Immature natural killer cell (primary cell): ENCODE data around the gene PLEKHG4. TPM values are rescaled to one million over a fixed set of nuclear protein-coding genes. Genes with fewer than 3 reads are reported as not detected.

ENCODE experiments used
- DNase-seq, 3 donors: peaks; one replicate each; pipeline ENCODE4 v3.0.0; 2022; ENCODE audit warnings: mixed read lengths in 1 of 3
- H3K27ac Mint-ChIP-seq, 6 donors: one replicate each; pipeline ENCODE4 v1.8.0; 2020; ENCODE audit warnings: mixed read lengths in 6 of 6, mild to moderate bottlenecking in 5 of 6, inconsistent platforms in 4 of 6, moderate library complexity in 3 of 6
- H3K27me3 Mint-ChIP-seq, 3 donors: one replicate each; pipeline ENCODE4 v1.8.0; 2020 to 2021; ENCODE audit warnings: low read depth in 3 of 3, mild to moderate bottlenecking in 3 of 3, mixed read lengths in 3 of 3, moderate library complexity in 3 of 3, inconsistent platforms in 1 of 3
- H3K36me3 Mint-ChIP-seq, 3 donors: one replicate each; pipeline ENCODE4 v1.8.0; 2020; ENCODE audit warnings: mixed read lengths in 3 of 3, inconsistent platforms in 2 of 3, mild to moderate bottlenecking in 2 of 3
- H3K4me1 Mint-ChIP-seq, 2 donors: one replicate each; pipeline ENCODE4 v1.8.0; 2020; ENCODE audit warnings: inconsistent platforms in 2 of 2, mild to moderate bottlenecking in 2 of 2, mixed read lengths in 2 of 2, moderate library complexity in 1 of 2
- H3K4me3 Mint-ChIP-seq, 5 donors: one replicate each; pipeline ENCODE4 v1.8.0; 2020; ENCODE audit warnings: mild to moderate bottlenecking in 5 of 5, mixed read lengths in 5 of 5, inconsistent platforms in 3 of 5, moderate library complexity in 3 of 5
- H3K9me3 Mint-ChIP-seq, 6 donors: one replicate each; pipeline ENCODE4 v1.8.0; 2020; ENCODE audit warnings: mild to moderate bottlenecking in 6 of 6, mixed read lengths in 6 of 6, inconsistent platforms in 4 of 6, moderate library complexity in 3 of 6
- polyA plus RNA-seq, 3 donors: library from polyadenylated mRNA; unstranded; fragments of 300-500 nt; fragmentation: Illumina TruSeq; gene quantifications; one replicate each; pipeline ENCODE4 v1.2.3, GENCODE V29; 2021

The PLEKHG4 gene, protein sequence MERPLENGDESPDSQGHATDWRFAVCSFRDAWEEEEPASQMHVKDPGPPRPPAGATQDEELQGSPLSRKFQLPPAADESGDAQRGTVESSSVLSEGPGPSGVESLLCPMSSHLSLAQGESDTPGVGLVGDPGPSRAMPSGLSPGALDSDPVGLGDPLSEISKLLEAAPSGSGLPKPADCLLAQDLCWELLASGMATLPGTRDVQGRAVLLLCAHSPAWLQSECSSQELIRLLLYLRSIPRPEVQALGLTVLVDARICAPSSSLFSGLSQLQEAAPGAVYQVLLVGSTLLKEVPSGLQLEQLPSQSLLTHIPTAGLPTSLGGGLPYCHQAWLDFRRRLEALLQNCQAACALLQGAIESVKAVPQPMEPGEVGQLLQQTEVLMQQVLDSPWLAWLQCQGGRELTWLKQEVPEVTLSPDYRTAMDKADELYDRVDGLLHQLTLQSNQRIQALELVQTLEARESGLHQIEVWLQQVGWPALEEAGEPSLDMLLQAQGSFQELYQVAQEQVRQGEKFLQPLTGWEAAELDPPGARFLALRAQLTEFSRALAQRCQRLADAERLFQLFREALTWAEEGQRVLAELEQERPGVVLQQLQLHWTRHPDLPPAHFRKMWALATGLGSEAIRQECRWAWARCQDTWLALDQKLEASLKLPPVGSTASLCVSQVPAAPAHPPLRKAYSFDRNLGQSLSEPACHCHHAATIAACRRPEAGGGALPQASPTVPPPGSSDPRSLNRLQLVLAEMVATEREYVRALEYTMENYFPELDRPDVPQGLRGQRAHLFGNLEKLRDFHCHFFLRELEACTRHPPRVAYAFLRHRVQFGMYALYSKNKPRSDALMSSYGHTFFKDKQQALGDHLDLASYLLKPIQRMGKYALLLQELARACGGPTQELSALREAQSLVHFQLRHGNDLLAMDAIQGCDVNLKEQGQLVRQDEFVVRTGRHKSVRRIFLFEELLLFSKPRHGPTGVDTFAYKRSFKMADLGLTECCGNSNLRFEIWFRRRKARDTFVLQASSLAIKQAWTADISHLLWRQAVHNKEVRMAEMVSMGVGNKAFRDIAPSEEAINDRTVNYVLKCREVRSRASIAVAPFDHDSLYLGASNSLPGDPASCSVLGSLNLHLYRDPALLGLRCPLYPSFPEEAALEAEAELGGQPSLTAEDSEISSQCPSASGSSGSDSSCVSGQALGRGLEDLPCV
- polyA plus RNA-seq = 1 to 10 TPM; 3.7 to 8.1 (median 5.3) TPM

DNA sequence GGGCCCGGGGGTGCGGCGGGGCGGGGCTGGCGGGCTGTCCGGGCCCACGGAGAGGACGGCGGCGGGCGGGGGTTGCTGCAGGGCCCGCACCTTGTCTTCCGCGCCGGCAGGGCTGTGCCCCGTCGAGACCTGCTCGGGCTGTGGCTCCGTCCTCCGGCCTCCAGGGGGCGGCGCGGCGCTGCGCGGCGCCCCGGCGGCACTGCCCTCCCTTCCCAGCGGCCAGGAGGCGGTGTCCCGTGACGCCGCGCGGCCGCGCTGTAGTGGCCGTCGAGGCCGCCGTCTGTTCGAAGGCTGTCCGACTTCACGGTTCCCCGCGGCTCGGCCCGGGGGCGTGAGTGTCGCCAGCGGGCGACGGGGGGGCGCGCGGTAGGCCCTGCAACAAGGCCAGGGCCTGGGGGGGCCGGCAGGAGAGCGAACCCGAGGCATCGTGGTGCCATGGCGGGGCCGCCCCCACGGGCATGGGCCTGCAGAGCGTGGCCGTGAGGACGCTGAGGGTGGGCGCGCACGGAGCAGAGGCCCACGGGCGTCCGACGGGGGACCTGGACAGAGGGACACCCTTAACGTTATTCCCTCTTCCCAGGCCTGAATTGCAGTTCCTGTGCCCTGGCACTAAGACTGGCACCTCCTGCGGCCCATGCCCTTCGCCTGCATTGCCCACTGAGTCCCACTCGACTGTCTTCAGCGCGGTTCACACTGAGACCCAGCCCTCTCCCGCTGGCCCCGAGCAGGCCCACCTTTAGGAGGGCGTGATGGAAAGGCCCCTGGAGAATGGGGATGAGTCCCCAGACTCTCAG is at the start of gene PLEKHG4:
TSS of gene PLEKHG4 (plus strand) at position 237 of the 794 bp plus-strand sequence. CDS start at position 750, 513 bp downstream.
- Mint-ChIP-seq H3K4me3 (peak within 1 kb of the TSS; percentile 76 to 82 (median 81)), H3K36me3 (peaks cover 0 to 8% (median 5%) of the 10 kb centered on the region in 3 donors), H3K27me3 (no peaks in the 10 kb centered on the region), H3K9me3 (no peaks in the 10 kb centered on the region), H3K27ac (peak within 1 kb of the TSS in 4 of 6 donors; percentile 24 to 71 (median 40)), H3K4me1 (peaks cover 9 to 10% of the 10 kb centered on the region in 2 donors)
- DNase-seq = peak; percentile 72 to 80 (median 74)

DNA sequence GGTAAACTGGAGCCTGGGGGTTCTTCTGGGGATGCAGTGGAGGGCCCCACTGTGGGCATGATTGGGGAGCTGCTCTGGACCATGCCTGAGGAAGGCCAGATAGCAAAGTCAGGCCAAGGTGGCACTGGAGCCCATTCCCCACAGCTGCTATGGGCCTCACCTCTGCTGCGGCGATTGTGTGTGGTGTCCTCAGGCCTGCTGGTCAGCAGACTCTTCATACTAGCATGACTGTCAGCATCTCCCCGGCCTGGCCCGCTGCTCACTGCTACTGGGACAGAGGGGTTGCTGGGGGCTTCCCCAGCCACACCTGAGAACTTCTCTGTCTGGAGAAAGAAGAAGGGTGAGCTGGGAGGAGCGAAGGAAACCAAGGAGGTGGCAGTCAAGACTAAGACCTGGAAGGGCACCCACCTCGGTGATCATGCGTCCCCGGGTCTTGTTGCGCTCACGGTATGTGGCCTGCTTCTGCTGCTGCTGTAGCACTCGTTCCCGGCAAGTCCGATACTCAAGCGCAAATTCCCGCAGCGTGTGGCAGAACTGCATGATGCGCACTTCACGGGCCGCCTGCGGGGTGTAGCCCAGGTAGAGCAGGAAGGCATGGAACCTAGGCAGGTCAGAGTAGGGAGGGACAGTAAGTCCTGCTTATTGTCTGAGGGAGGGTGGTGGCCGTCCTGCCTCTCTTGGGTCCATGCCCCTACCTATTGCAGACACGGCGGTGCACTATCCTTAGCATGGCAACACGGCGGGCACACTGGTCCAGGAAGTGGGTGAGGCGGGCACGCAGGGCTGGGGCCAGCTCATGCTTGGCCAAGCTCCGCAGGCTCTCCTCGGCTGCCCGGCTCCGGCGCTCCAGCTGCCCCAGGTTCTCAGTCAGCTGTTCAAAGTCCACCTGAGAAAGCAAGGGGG is 49.2 kb upstream of the PLEKHG4 start:
- Mint-ChIP-seq H3K4me3 (peak overlapping the region in 2 of 5 donors; percentile 28 to 96), H3K27me3 (peaks cover 0 to 8% (median 6%) of the 10 kb centered on the region in 3 donors), H3K9me3 (no peaks in the 10 kb centered on the region), H3K36me3 (peaks cover 4 to 11% (median 8%) of the 10 kb centered on the region in 3 donors), H3K27ac (peak overlapping the region in 2 of 6 donors; percentile 5 to 19), H3K4me1 (peaks cover 28 to 30% of the 10 kb centered on the region in 2 donors)
- DNase-seq = no peak

DNA sequence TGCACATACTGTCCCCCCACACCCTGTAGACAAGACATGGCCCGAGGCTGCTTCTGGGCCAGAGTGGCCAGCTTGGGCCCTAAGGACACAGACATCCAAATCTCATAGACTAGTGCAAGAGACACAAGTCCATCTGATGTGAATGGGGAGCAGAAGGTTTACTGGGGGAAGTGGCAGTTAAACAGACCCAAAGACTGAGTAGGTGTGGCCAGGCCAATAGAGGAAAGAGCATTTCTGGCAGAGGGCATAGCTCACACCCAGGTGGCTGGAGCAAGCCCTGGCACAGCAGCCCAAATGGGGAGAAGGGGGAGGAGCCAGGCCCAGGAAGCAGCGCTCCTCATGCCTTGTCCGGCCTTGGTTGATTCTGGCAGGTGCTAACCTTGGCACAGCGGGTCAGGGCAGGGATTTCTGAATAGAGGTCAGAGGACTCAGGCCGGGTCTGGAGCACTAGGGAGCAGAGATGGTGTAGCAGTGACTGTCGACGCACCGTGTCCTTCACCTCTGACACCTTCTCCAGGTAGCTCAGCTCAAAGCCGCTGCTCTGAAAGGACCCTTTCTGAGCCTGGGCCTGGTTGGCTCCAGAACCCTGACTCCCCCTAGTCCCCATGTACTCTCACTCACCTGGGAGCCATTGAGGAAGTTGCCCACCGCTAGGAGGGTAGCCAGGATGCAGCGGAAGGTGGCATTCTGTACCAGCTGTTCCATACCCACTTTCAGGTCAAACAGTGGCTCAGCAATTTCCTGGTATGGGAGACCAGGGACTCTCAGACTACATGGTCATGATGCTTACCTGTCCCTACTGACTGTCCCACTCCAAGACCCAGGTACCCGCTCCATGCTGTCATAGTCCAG is 48.3 kb upstream of the PLEKHG4 start:
- DNase-seq = no peak
- no peak overlapping the region for H3K4me3 Mint-ChIP-seq
- H3K27ac Mint-ChIP-seq = peak overlapping the region in 2 of 6 donors; percentile 7 to 19
- peaks cover 23 to 24% of the 10 kb centered on the region in 2 donors for H3K4me1 Mint-ChIP-seq
- peaks cover 5 to 12% (median 9%) of the 10 kb centered on the region in 3 donors for H3K36me3 Mint-ChIP-seq
- H3K27me3 Mint-ChIP-seq = peaks cover 0 to 6% (median 5%) of the 10 kb centered on the region in 3 donors
- no peaks in the 10 kb centered on the region for H3K9me3 Mint-ChIP-seq

DNA sequence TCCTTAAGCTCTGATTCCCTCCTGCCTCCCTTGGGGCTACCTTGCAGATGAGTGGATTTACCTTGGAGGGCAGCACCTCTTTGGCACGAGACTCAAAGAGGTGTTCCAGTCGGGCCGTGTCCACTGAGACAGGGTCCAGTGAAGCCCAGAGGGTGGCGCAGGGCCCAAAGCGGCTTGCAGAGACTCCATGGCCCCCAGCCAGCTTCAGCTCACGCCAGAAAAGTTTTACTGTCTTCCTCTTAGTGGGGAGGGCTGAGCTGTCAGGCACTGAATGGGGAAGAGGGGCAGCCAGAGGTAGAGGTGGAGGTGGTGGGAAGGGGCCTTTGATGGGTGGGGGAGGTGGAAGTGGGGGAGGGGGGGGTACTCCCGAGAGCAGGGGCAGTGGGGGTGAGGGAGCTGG is 45.7 kb upstream of the PLEKHG4 start:
- no peak overlapping the region for H3K27ac Mint-ChIP-seq
- no peaks in the 10 kb centered on the region for H3K4me1 Mint-ChIP-seq
- peaks cover 5 to 25% (median 13%) of the 10 kb centered on the region in 3 donors for H3K36me3 Mint-ChIP-seq
- no peak for DNase-seq
- no peaks in the 10 kb centered on the region for H3K9me3 Mint-ChIP-seq
- H3K27me3 Mint-ChIP-seq = peaks cover 2 to 5% (median 2%) of the 10 kb centered on the region in 3 donors
- H3K4me3 Mint-ChIP-seq = no peak overlapping the region

DNA sequence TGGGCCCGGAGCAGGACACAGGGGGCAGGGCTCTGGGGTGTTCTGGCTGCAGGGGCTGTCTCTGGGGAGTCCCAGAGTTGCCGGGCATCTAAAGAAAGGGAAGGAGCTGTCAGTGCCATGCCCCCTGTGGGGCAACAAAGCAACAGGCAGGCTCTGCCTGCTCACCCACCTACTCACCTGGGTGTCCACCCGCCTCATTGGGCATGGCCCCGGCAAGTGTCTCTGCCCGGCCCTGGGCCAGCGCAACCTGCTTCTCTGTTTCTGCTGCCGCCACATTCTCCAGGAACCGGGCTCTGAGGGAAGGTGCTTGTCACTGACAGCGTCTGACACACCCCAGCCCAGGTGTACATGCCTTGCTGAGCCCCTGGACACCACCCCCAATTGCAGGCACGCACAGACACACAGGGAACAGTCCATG is 45.1 kb upstream of the PLEKHG4 start:
- Mint-ChIP-seq H3K4me1 (no peaks in the 10 kb centered on the region), H3K4me3 (no peak overlapping the region), H3K36me3 (peaks cover 5 to 27% (median 13%) of the 10 kb centered on the region in 3 donors), H3K27ac (no peak overlapping the region), H3K27me3 (peaks cover 2 to 5% (median 2%) of the 10 kb centered on the region in 3 donors), H3K9me3 (no peaks in the 10 kb centered on the region)
- DNase-seq = no peak

DNA sequence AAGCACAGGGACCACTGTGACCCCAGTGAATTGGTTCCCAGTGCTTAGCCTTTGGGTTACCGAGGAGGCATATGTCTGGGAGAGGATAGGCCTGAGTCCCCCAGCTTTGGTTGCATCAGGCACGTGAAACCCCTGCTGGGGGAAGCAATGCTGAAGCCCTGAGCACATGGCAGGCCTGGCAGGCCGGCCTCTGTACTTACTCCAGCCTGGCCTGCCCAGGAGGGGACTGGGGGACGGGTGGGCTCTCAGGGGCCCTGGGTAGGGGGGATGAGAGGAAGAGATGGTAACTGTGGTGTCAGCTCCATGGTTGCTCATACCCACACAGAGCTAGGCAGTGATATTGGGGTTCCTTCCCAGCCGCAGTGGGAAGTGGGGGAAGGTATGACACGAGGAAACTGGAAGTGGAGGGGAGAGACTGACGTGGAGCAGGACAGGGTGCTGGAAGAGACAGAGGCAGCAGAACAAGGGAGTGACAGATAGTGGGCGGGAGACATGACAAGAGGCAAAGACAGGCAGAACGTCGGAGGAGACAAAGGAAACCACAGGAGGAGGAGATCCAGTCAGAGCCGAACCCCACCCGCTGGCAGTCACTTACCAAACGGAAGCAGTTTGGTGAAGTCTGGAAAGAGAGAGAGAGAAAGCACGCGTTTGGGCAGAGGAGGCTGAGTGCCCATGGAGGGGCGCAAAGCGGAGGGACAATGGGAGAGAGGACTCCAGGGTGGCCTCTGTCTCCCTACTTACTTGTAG is 43.3 kb upstream of the PLEKHG4 start:
- peaks cover 4 to 7% of the 10 kb centered on the region in 2 donors for H3K4me1 Mint-ChIP-seq
- H3K4me3 Mint-ChIP-seq = no peak overlapping the region

DNA sequence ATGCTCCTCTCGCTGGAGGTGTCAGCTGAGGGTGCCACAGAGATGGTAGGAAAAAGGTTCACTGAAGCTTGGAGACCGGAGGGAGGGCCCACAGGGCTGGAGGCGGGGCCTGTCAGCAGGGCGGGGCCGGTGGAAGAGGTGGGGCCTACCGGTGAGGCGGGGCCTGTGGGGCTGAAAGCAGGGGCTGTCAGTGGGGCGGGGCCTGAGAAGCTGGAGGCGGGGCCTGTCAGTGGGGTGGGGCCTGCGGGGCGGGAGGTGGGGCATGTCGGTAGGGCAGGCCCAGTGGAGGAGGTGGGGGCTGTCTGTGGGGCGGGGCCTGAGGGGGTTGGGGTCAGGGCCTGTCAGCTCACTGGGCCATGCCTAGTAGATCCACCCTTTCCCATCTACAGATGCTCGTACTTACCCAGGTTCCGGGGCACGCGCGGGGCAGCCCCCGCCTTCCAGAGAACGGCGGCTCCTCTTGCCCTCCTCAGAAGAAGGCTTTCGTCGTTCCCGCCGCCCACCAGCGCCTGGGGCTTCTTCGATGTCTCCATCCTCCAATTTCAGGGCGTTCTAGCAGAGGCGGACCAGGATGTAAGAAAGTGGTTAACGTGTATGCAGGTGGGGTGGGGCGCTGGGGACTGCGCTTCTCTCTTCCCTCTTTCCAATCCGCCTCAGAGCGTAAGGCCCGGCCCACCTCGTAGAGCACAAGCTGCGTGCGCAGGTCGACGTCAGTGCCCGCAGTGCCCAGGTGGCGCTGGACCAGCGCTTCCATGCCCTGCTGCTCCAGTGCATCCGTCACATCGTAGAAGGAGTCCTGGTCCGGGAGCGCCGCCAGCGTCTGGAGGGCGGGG is 42.6 kb upstream of the PLEKHG4 start:
- Mint-ChIP-seq H3K9me3 (no peaks in the 10 kb centered on the region), H3K27me3 (peaks cover 2 to 5% (median 2%) of the 10 kb centered on the region in 3 donors), H3K4me1 (peaks cover 7 to 9% of the 10 kb centered on the region in 2 donors), H3K27ac (peak overlapping the region in 2 of 6 donors; percentile 62 to 63), H3K4me3 (no peak overlapping the region), H3K36me3 (peaks cover 5 to 22% (median 9%) of the 10 kb centered on the region in 3 donors)
- peak; percentile 55 to 62 (median 56) for DNase-seq

More for the DNA sequence above, 43.3 kb upstream of the PLEKHG4 start:
- peaks cover 5 to 22% (median 9%) of the 10 kb centered on the region in 3 donors for H3K36me3 Mint-ChIP-seq
- peaks cover 2 to 3% (median 2%) of the 10 kb centered on the region in 3 donors for H3K27me3 Mint-ChIP-seq
- no peaks in the 10 kb centered on the region for H3K9me3 Mint-ChIP-seq
- H3K27ac Mint-ChIP-seq = peak overlapping the region in 3 of 6 donors; percentile 7 to 63 (median 58)
- DNase-seq = no peak

DNA sequence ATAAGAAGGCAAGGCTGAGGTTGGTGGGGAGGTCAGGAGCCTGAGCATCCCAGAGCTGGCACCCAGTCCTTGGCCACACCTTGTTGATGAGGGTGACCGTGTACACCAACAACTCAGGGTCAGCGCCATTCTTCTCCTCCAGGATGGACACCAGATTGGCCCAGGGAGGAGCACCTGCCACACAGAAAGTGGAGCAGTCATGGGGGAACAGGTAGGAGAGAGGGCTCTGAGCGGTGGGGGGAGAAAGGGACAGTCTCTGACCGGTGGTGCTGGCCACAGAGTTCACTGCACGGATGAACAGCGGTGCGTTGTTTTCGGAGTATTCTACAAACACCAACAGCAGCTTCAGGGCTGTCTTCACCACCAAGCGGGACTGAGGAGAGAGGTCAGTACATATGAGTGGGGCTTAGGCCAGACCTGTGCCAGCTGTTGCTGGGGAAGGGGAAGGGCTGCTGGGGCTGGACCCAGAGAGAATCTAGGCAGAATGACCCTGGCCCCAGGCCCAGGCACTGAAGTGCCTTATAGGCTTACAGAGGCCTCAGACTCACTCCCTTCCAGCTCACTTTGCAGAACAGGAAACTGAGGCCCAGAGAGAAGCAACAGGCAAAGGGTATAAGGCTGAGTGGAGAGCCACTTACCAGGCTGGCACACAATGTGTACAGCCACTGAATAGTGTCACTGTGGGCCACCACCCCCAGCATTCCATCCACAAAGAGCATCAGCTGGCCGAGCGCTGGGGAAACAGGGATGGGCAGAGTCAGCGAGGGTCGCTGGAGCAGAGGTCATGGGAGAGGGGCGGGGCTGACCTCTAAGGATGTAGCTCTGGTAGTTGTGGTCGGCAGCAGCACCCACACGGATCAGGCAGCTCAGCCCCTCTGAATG is 41.7 kb upstream of the PLEKHG4 start:
- H3K9me3 Mint-ChIP-seq = no peaks in the 10 kb centered on the region
- H3K36me3 Mint-ChIP-seq = peaks cover 5 to 22% (median 9%) of the 10 kb centered on the region in 3 donors
- DNase-seq = no peak
- peak overlapping the region in 2 of 6 donors; percentile 8 to 62 for H3K27ac Mint-ChIP-seq
- H3K27me3 Mint-ChIP-seq = peaks cover 2 to 5% (median 2%) of the 10 kb centered on the region in 3 donors
- peaks cover 11 to 12% of the 10 kb centered on the region in 2 donors for H3K4me1 Mint-ChIP-seq
- no peak overlapping the region for H3K4me3 Mint-ChIP-seq

DNA sequence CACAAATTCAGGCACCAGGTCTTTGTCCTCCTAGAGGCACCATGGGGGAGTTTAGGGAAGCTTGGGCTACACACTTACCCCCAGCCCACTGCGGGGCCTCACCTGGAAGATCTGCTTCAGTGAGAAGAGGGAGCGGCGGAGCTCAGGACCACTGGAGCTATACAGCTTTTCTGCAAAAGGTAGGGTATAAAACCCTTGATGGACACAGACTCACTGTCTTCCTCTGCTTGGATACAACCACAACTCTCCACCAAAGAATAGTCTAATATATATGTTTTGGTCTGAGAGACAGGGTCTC is 41.1 kb upstream of the PLEKHG4 start:
- Mint-ChIP-seq H3K4me1 (peaks cover 13 to 14% of the 10 kb centered on the region in 2 donors), H3K27me3 (peaks cover 1 to 5% (median 2%) of the 10 kb centered on the region in 3 donors), H3K27ac (peak overlapping the region in 1 of 6 donors; percentile 34), H3K9me3 (no peaks in the 10 kb centered on the region), H3K36me3 (peaks cover 5 to 22% (median 9%) of the 10 kb centered on the region in 3 donors), H3K4me3 (no peak overlapping the region)
- no peak for DNase-seq
